ENCODE data around the gene FIBP. TPM values are rescaled to one million over a fixed set of nuclear protein-coding genes. Genes with fewer than 3 reads are reported as not detected.
A peak's percentile ranks its signal among the peaks of the same experiment; 100 is the strongest.

The FIBP gene
- total and polyA plus RNA-seq, 2 of the 4 experiments (the other 2 are of a cell fraction): 141 to 182 TPM

DNA sequence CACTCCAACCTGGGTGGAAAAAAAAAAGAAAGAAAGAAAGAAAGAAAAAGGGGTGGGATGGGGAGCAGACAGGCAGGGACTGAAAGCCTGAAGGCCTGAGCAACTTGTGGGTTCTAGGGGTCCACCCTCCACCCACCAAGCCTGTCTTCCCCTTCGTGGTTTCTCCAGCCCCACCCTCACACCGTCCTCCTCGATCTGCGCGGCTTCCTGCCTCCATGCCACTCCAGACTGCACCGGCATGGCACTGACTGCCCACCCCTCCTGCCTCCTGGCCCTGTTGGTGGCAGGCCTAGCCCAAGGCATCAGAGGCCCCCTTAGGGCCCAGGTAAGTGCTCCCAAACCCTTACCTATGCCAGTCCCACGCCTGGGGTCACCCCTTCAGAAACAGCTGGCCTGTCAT, 8.7 kb downstream of the FIBP start, which contains the start of gene CTSW:
Gene CTSW, plus strand, starts transcription at position 221 of the 400 bp plus-strand sequence. Its CDS starts 18 bp downstream, at position 239.
- peaks cover 8% of the 10 kb centered on the region for H3K9me1 ChIP-seq (ENCODE audit: insufficient read depth, low read length)
- H2BK120ac ChIP-seq (ENCODE audit: low read depth, low read length): no peak within 1 kb of the TSS
- ATAC-seq (ENCODE audit: low read depth): no peak
- H3K27ac ChIP-seq (ENCODE audit: insufficient read depth, low read length): no peak within 1 kb of the TSS
- 76% methylated on average over 5 of the region's 7 CpGs; no CpG with 5 or more reads in 1 of the 2 experiments for WGBS, 2 experiments (ENCODE audit: extremely low coverage in 2 of 2, insufficient read length in 1 of 2)
- intact Hi-C loops (cut with micrococcal nuclease) (no loop called here), dilution Hi-C loops (cut with HindIII; ENCODE audit: low sequenced_read_pairs, unreplicated experiment) (no loop called here), in situ Hi-C loops (cut with MboI; ENCODE audit: low sequenced_read_pairs) (loop anchor here (5.0 kb wide), 1 partner anchor 108 kb away; no protein-coding TSS in a partner anchor)
- H3K18ac ChIP-seq (ENCODE audit: low read depth, low read length): no peak within 1 kb of the TSS
- no peak within 1 kb of the TSS for H2BK5ac ChIP-seq (ENCODE audit: low read depth, low read length, poor library complexity, severe bottlenecking)
- no peak within 1 kb of the TSS for H3K9ac ChIP-seq (ENCODE audit: low read depth, low read length)
- ChIA-PET CTCF (no interaction called here), POLR2A (ENCODE audit: unreplicated experiment) (no interaction called here)
- peaks cover 11% of the 10 kb centered on the region; the same call in 1 of the 2 replicates for H4K20me1 ChIP-seq (ENCODE audit: insufficient read depth, low read length)
- peak within 1 kb of the TSS; percentile 55 for H2AK9ac ChIP-seq (replicated peaks; ENCODE audit: low read depth, low read length, poor library complexity)
- H2BK15ac ChIP-seq (ENCODE audit: low read depth, low read length): no peak within 1 kb of the TSS
- H3K4me3 ChIP-seq (ENCODE audit: insufficient read depth, low read depth, low read length): no peak within 1 kb of the TSS
- peaks cover 27% of the 10 kb centered on the region for H3K36me3 ChIP-seq (ENCODE audit: control insufficient read depth, insufficient read depth, low read length)
- peak within 1 kb of the TSS; percentile 33 for H2AFZ ChIP-seq (replicated peaks; ENCODE audit: low read length, poor library complexity)
- BruUV-seq (replicated peaks): no TSS peak
- H3K4me2 ChIP-seq (ENCODE audit: low read depth, low read length): no peak within 1 kb of the TSS
- H2AK5ac ChIP-seq (ENCODE audit: low read depth, low read length): peak within 1 kb of the TSS; percentile 67; the same call in 1 of the 2 replicates
- TF ChIP-seq, protein P1, sequence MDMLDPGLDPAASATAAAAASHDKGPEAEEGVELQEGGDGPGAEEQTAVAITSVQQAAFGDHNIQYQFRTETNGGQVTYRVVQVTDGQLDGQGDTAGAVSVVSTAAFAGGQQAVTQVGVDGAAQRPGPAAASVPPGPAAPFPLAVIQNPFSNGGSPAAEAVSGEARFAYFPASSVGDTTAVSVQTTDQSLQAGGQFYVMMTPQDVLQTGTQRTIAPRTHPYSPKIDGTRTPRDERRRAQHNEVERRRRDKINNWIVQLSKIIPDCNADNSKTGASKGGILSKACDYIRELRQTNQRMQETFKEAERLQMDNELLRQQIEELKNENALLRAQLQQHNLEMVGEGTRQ (IDR thresholded peaks at IDR 0.05; ENCODE audit: low read depth, low read length): no peak
- TF ChIP-seq SMC3 (IDR thresholded peaks at IDR 0.05; ENCODE audit: low read depth, low read length) (no peak), BHLHE40 (IDR thresholded peaks at IDR 0.05; ENCODE audit: low read depth, low read length) (no peak), CEBPB (IDR thresholded peaks at IDR 0.05; ENCODE audit: low read depth, low read length) (no peak)
- peaks cover 9 to 19% of the 10 kb centered on the region in 2 experiments for H3K79me1 ChIP-seq (ENCODE audit: low read depth in 1 of 2, low read length in 2 of 2)
- H3K27me3 ChIP-seq (ENCODE audit: control insufficient read depth, insufficient read depth, low read length): no peaks in the 10 kb centered on the region
- no peak within 1 kb of the TSS for H2BK20ac ChIP-seq (ENCODE audit: low read depth, low read length)
- no peak within 1 kb of the TSS for H3K56ac ChIP-seq (ENCODE audit: extremely low read depth, insufficient read depth, low read length)
- H3K14ac ChIP-seq (replicated peaks; ENCODE audit: low read depth, low read length): no peak within 1 kb of the TSS
- no peak within 1 kb of the TSS for H3K23ac ChIP-seq (ENCODE audit: low read depth, low read length)
- no peak within 1 kb of the TSS for H4K5ac ChIP-seq (ENCODE audit: low read depth, low read length)
- H3K9me3 ChIP-seq (ENCODE audit: control insufficient read depth, insufficient read depth, low read length): no peaks in the 10 kb centered on the region
- DNase-seq: no peak
- H3K4me1 ChIP-seq (ENCODE audit: control insufficient read depth, insufficient read depth, low read length): no peaks in the 10 kb centered on the region; the same call in 1 of the 2 replicates
- H4K8ac ChIP-seq (ENCODE audit: low read depth in 2 of 2, low read length in 2 of 2): no peak within 1 kb of the TSS; a peak in 1 of 4 replicates
- no peak within 1 kb of the TSS for H4K91ac ChIP-seq (ENCODE audit: insufficient read depth, low read depth, low read length)
- peak within 1 kb of the TSS; percentile 3; the same call in 1 of the 2 replicates for H3K4ac ChIP-seq (ENCODE audit: low read depth, low read length)
